HepG2 (cell line): Measurements from ENCODE around the gene MSMP. TPM values are rescaled to one million over a fixed set of nuclear protein-coding genes. Genes with fewer than 3 reads are reported as not detected.

ENCODE experiments used
- ATAC-seq: fragments of 200-7000 bp; cut with Tn5 transposase; 3 replicates; pipeline ENCODE4 v1.9.1; 2020; ENCODE audit warnings: mild to moderate bottlenecking, moderate library complexity
- BruUV-seq: library from RNA; stranded (reverse); fragments of 400-500 nt; replicated peaks from 2 replicates; lab custom pipeline; 2021; lab: Mats Ljungman, UMichigan
- CTCF ChIA-PET: fragments of 300-600 bp; formaldehyde crosslinking; extraction: SDS; loops from one replicate; lab custom pipeline; 2021; ENCODE audit warnings: low total read pairs, inconsistent platforms, low intra/inter-chr PET ratio; lab: Yijun Ruan, JAX
- POLR2A ChIA-PET: fragments of 350-600 bp; sonication (Branson Sonifier 250); formaldehyde crosslinking; loops from one replicate; lab custom pipeline; 2020; ENCODE audit warnings: antibody characterized with exemption, inconsistent platforms; lab: Yijun Ruan, JAX
- DNase-seq: peaks from one replicate; pipeline ENCODE4 v3.0.0-alpha.2; 2015; ENCODE audit warnings: low spot score
- FAIRE-seq: peaks from 3 replicates; lab custom pipeline; 2011; peaks lifted over from hg19 to GRCh38; lab: Jason Lieb, UNC
- H2AFZ ChIP-seq: one replicate; pipeline ENCODE4 v1.6.1; 2011; ENCODE audit warnings: low read length, inconsistent platforms
- H3K27ac ChIP-seq: fragments of 300-600 bp; 3 replicates; pipeline ENCODE4 v1.8.0; 2011; ENCODE audit warnings: mixed run types, mild to moderate bottlenecking, mixed read lengths, low read length, inconsistent platforms; ENCODE audit not compliant: insufficient read depth; ENCODE audit errors: extremely low read length
- H3K27me3 ChIP-seq, 2 experiments: fragments of 200-600 bp in 1 of 2; 2 replicates in 1 of 2; 3 replicates in 1 of 2; pipeline versions ENCODE4 v1.6.0 to v1.8.0; 2011; ENCODE audit warnings: low read length in 2 of 2, mild to moderate bottlenecking in 2 of 2, moderate library complexity in 2 of 2, inconsistent platforms in 1 of 2; ENCODE audit not compliant: insufficient read depth in 2 of 2, control insufficient read depth in 1 of 2
- H3K36me3 ChIP-seq, 2 experiments: fragments of 200-600 bp in 1 of 2; replicated peaks in 1 of 2; 2 replicates in 1 of 2; 3 replicates in 1 of 2; pipeline versions ENCODE4 v1.5.1 to v1.8.0; 2011; ENCODE audit warnings: low read length in 2 of 2, inconsistent platforms in 1 of 2; ENCODE audit not compliant: insufficient read depth in 2 of 2, control insufficient read depth in 1 of 2
- H3K4me1 ChIP-seq: 2 replicates; pipeline ENCODE4 v1.5.1; 2012; ENCODE audit warnings: low read length, inconsistent platforms; ENCODE audit not compliant: insufficient read depth
- H3K4me2 ChIP-seq: 2 replicates; pipeline ENCODE4 v1.6.0; 2011; ENCODE audit warnings: low read depth, low read length, inconsistent platforms
- H3K4me3 ChIP-seq, 3 experiments: fragments of 200-600 bp in 1 of 3; sonication (generic), shearing (Covaris generic) in 1 of 3; replicated peaks in 1 of 3; 2 replicates each; pipeline ENCODE4 v1.5.1; 2011 to 2016; ENCODE audit warnings: low read length in 3 of 3, inconsistent platforms in 2 of 3, low read depth in 2 of 3, mild to moderate bottlenecking in 2 of 3, control low read depth in 1 of 3, mixed read lengths in 1 of 3; ENCODE audit not compliant: insufficient read depth in 1 of 3
- H3K79me2 ChIP-seq: one replicate; pipeline ENCODE4 v1.6.1; 2011; ENCODE audit warnings: low read length, inconsistent platforms; ENCODE audit not compliant: insufficient read depth
- H3K9ac ChIP-seq: 2 replicates; pipeline ENCODE4 v1.6.0; 2011; ENCODE audit warnings: mild to moderate bottlenecking, low read depth, low read length, inconsistent platforms; ENCODE audit not compliant: insufficient read depth
- H3K9me3 ChIP-seq: 2 replicates; pipeline ENCODE4 v1.5.1; 2012; ENCODE audit warnings: mild to moderate bottlenecking, low read length
- H4K20me1 ChIP-seq: 2 replicates; pipeline ENCODE4 v1.6.0; 2011; ENCODE audit warnings: inconsistent platforms, mild to moderate bottlenecking, low read length, moderate library complexity; ENCODE audit not compliant: insufficient read depth
- AKAP8 ChIP-seq: sonication (generic); formaldehyde crosslinking; IDR thresholded peaks from 2 replicates; pipeline ENCODE4 v1.5.1; 2020; ENCODE audit warnings: mild to moderate bottlenecking, missing genetic modification reagents
- CREB1 ChIP-seq, 2 experiments: fragments of 450-650 bp in 1 of 2; IDR thresholded peaks; 2 replicates each; pipeline ENCODE4 v1.6.1; 2016 to 2017; ENCODE audit warnings: control low read depth in 1 of 2, mild to moderate bottlenecking in 1 of 2, missing compliant biosample characterization in 1 of 2, missing genetic modification characterization in 1 of 2
- ESRRA ChIP-seq: sonication (generic); formaldehyde crosslinking; IDR thresholded peaks from 2 replicates; pipeline ENCODE4 v1.5.1; 2020; ENCODE audit warnings: mild to moderate bottlenecking, low read depth, missing genetic modification reagents
- JDP2 ChIP-seq: sonication (generic); formaldehyde crosslinking; IDR thresholded peaks from 2 replicates; pipeline ENCODE4 v1.8.1; 2022; ENCODE audit warnings: missing genetic modification reagents, borderline replicate concordance
- SP2 ChIP-seq: sonication (generic); formaldehyde crosslinking; IDR thresholded peaks from 2 replicates; pipeline ENCODE4 v1.5.1; 2020; ENCODE audit warnings: mild to moderate bottlenecking, missing genetic modification reagents
- ZNF12 ChIP-seq: sonication (generic); formaldehyde crosslinking; IDR thresholded peaks from 2 replicates; pipeline ENCODE4 v1.5.0; 2020; ENCODE audit warnings: missing genetic modification reagents
- ZNF160 ChIP-seq: sonication (generic); formaldehyde crosslinking; IDR thresholded peaks from 2 replicates; pipeline ENCODE4 v1.8.0; 2022; ENCODE audit warnings: mild to moderate bottlenecking, inconsistent platforms, missing genetic modification reagents
- ZNF354B ChIP-seq: sonication (generic); formaldehyde crosslinking; IDR thresholded peaks from 2 replicates; pipeline ENCODE4 v1.8.0; 2022; ENCODE audit warnings: mild to moderate bottlenecking, missing genetic modification reagents
- ZNF367 ChIP-seq: sonication (generic); formaldehyde crosslinking; IDR thresholded peaks from 2 replicates; pipeline ENCODE4 v1.4.0; 2020; ENCODE audit warnings: missing genetic modification reagents, borderline replicate concordance
- ZNF563 ChIP-seq: sonication (generic); formaldehyde crosslinking; IDR thresholded peaks from 2 replicates; pipeline ENCODE4 v1.8.0; 2022; ENCODE audit warnings: mild to moderate bottlenecking, moderate library complexity, missing genetic modification reagents
- WGBS: methylation state at CpG from one replicate; pipeline ENCODE4 v1.1.6; 2017; ENCODE audit warnings: low lambda C conversion rate; 5-methylcytosine and 5-hydroxymethylcytosine counted together
- in situ Hi-C: cut with HindIII; loops from 2 replicates; pipeline ENCODE4 v1.10.0; 2017; ENCODE audit warnings: low pct_unique_long_range_greater_than_20kb; ENCODE audit not compliant: extremely low pct_ligation_motif_present
- intact Hi-C: fragments of 100-400 bp; cut with micrococcal nuclease; formaldehyde crosslinking; loops from one replicate; pipeline ENCODE4 v1.10.0; 2022; ENCODE audit not compliant: unreplicated experiment
- polyA plus RNA-seq, 8 experiments: library from polyadenylated mRNA; depleted of rRNA in 3 of 8; stranded (reverse) in 7 of 8; unstranded in 1 of 8; fragments of >200 nt; fragmentation: Illumina TruSeq in 4 of 8; extraction: Trizol in 4 of 8; gene quantifications; 2 replicates each; pipeline versions ENCODE4 v1.2.1 to v1.2.3, GENCODE V29; 2011 to 2016; ENCODE audit warnings: low read depth in 4 of 8, missing spikeins in 1 of 8, mixed read lengths in 1 of 8; ENCODE audit not compliant: insufficient read depth in 1 of 8
- total RNA-seq, 5 experiments: library from RNA; depleted of rRNA; stranded (reverse); fragments of >200 nt; fragmentation: Illumina TruSeq; extraction: Trizol; gene quantifications; 2 replicates each; pipeline ENCODE4 v1.2.3, GENCODE V29; 2016; ENCODE audit warnings: low read depth in 1 of 5
- TF ChIP-seq, protein P1 (sequence below): sonication (generic); formaldehyde crosslinking; IDR thresholded peaks from 2 replicates; pipeline ENCODE4 v1.4.0; 2020; ENCODE audit warnings: mild to moderate bottlenecking, missing genetic modification reagents
- TF ChIP-seq, protein P2 (sequence below): sonication (generic); formaldehyde crosslinking; IDR thresholded peaks from 2 replicates; pipeline ENCODE4 v1.8.0; 2022; ENCODE audit warnings: missing genetic modification reagents, mild to moderate bottlenecking, inconsistent platforms, borderline replicate concordance
- TF ChIP-seq, protein P3 (sequence below): sonication (generic); formaldehyde crosslinking; IDR thresholded peaks from 2 replicates; pipeline ENCODE4 v1.4.0; 2020; ENCODE audit warnings: missing genetic modification reagents, borderline replicate concordance

The MSMP gene
- total and polyA plus RNA-seq, 2 of the 13 experiments (the other 11 are each of a cell fraction or from before 2014, with no cell fraction given), result 0.24 to 0.46 TPM

DNA sequence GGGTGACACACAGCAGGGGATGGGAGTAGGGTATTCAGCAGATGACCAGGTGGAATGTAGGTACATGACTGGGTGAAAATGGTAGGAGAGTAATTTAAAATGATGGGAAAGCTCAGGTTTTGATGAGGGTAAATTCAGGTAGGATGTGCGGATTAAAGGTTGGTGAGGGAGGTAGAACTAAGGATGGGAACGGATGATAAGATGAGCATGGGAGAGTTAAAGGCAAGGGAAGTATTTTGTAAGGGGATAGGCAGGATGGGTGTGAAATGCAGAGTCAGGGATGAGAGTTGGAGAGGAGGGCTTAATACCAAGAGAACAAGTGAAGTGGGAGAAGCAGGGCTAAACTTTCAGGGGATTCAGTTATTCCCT, 23.6 kb downstream of the MSMP start (continued):
- TF ChIP-seq, protein P1, sequence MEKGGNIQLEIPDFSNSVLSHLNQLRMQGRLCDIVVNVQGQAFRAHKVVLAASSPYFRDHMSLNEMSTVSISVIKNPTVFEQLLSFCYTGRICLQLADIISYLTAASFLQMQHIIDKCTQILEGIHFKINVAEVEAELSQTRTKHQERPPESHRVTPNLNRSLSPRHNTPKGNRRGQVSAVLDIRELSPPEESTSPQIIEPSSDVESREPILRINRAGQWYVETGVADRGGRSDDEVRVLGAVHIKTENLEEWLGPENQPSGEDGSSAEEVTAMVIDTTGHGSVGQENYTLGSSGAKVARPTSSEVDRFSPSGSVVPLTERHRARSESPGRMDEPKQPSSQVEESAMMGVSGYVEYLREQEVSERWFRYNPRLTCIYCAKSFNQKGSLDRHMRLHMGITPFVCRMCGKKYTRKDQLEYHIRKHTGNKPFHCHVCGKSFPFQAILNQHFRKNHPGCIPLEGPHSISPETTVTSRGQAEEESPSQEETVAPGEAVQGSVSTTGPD, result no peak

DNA sequence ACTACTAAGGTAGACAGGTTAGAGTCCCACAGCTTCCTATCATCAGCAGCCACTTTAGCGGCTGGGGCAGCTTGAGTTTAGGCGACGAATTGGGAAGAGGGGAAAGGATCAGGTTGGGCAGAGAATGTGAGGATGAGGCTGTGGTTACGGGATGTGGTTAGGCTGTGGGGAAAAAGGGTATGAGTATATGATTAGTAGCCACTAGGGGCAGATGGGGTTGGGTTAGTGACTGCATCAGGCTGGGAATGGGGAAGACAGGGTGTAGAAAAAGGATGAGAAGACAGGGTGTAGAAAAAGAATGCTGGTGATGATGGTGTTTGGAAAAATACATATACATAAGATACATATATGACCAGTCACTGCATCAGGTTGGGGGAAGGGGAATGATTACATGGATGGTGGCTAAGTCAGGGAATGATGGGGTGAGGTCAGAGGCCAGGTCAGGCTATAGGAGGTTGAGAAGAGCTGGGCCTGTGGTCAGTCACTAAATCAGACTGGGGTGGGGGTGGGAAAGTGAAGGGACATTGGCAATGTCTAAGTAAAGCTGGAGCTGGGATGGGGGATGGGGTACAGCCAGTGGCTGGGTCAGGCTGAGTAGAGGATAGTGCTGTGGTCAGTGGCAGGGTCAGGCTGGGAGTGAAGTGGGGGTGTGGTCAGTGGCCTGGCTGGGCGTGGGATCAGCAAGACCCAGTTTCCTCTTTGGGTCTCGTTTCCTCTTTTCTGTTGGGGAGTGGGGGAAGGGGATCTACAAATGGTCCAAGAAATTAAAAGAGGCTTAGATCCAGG, 24.2 kb downstream of the MSMP start:
- no peaks in the 10 kb centered on the region; a peak in 1 of 5 replicates for H3K27me3 ChIP-seq
- H3K27ac ChIP-seq, result no peak overlapping the region
- intact Hi-C loops, result loop anchor here (5.0 to 10.0 kb wide), 2 partner anchors 97 to 235 kb away; partner anchors contain the start of genes FAM221B, RUSC2 and TMEM8B
- peaks cover 64% of the 10 kb centered on the region for H3K4me1 ChIP-seq
- ChIA-PET POLR2A (interaction anchor here (1.0 to 4.1 kb wide), 5 partner anchors 17 to 72 kb away, joined by 3 to 102 read pairs (median 24); partner anchors contain the start of genes ARHGEF39, CCDC107, GBA2 and RGP1), CTCF (no interaction called here)
- FAIRE-seq, result no peak
- 55% methylated on average over 6 of the region's 6 CpGs for WGBS
- no peaks in the 10 kb centered on the region for H3K9me3 ChIP-seq
- peaks cover 30% of the 10 kb centered on the region for H4K20me1 ChIP-seq
- BruUV-seq, result no TSS peak
- peak; percentile 41 for DNase-seq
- no peak for ATAC-seq
- H3K9ac ChIP-seq, result no peak overlapping the region; the same call in 1 of the 2 replicates
- peaks cover 0 to 23% of the 10 kb centered on the region in 2 experiments; a peak in 4 of 5 replicates for H3K36me3 ChIP-seq
- peaks cover 64% of the 10 kb centered on the region for H3K79me2 ChIP-seq
- H2AFZ ChIP-seq, result no peak overlapping the region
- peak overlapping the region; percentile 11 to 98 (median 59); a peak in 5 of 6 replicates for H3K4me3 ChIP-seq
- in situ Hi-C loops, result loop anchor here (5.0 kb wide), 1 partner anchor 63 kb away; the partner anchor contains the start of gene ARHGEF39
- H3K4me2 ChIP-seq, result peak overlapping the region; percentile 98
- TF ChIP-seq CREB1 (IDR thresholded peaks at IDR 0.05) (0 out of 2 replicates have a peak, but pooled peaks have one; percentile 2), CREB1 (CRISPR knock-in tag; IDR thresholded peaks at IDR 0.05) (no peak), ZNF367 (CRISPR knock-in tag) (no peak), ESRRA (no peak), ZNF12 (CRISPR knock-in tag) (peak; percentile 88; the same call in 1 of the 2 replicates), ZNF563 (no peak), AKAP8 (no peak), SP2 (CRISPR knock-in tag) (no peak), ZNF354B (no peak), JDP2 (CRISPR knock-in tag) (no peak), ZNF160 (CRISPR knock-in tag) (no peak)
- TF ChIP-seq, protein P2, sequence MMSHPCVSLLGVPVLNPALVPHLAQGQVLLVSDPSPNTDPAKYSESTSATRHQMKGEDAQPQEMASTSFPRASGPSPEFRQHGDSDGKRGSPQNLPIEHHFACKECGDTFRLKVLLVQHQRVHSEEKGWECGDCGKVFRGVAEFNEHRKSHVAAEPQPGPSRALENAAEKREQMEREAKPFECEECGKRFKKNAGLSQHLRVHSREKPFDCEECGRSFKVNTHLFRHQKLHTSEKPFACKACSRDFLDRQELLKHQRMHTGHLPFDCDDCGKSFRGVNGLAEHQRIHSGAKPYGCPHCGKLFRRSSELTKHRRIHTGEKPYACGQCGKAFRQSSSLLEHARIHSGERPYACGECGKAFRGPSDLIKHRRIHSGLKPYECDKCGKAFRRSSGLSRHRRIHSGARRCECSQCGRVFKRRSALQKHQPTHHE (CRISPR knock-in tag), result no peak
- TF ChIP-seq, protein P3, sequence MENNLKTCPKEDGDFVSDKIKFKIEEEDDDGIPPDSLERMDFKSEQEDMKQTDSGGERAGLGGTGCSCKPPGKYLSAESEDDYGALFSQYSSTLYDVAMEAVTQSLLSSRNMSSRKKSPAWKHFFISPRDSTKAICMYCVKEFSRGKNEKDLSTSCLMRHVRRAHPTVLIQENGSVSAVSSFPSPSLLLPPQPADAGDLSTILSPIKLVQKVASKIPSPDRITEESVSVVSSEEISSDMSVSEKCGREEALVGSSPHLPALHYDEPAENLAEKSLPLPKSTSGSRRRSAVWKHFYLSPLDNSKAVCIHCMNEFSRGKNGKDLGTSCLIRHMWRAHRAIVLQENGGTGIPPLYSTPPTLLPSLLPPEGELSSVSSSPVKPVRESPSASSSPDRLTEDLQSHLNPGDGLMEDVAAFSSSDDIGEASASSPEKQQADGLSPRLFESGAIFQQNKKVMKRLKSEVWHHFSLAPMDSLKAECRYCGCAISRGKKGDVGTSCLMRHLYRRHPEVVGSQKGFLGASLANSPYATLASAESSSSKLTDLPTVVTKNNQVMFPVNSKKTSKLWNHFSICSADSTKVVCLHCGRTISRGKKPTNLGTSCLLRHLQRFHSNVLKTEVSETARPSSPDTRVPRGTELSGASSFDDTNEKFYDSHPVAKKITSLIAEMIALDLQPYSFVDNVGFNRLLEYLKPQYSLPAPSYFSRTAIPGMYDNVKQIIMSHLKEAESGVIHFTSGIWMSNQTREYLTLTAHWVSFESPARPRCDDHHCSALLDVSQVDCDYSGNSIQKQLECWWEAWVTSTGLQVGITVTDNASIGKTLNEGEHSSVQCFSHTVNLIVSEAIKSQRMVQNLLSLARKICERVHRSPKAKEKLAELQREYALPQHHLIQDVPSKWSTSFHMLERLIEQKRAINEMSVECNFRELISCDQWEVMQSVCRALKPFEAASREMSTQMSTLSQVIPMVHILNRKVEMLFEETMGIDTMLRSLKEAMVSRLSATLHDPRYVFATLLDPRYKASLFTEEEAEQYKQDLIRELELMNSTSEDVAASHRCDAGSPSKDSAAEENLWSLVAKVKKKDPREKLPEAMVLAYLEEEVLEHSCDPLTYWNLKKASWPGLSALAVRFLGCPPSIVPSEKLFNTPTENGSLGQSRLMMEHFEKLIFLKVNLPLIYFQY (CRISPR knock-in tag), result no peak
